Tibial artery (tissue), 4 donors: ENCODE results near the gene SORCS1.

Source experiments
- DNase-seq, 2 donors: peaks; one replicate each; pipeline ENCODE4 v3.0.0-alpha.2; 2019
- H3K27ac ChIP-seq, 2 donors: fragments of 200-600 bp; sonication (generic) in 1 of 2; 1 replicate in 1 of 2; 2 replicates in 1 of 2; pipeline ENCODE4 v1.5.1; 2018 to 2019; ENCODE audit warnings: mild to moderate bottlenecking in 1 of 2
- H3K27me3 ChIP-seq, 2 donors: fragments of 200-600 bp; sonication (generic) in 1 of 2; one replicate each; pipeline versions ENCODE4 v1.5.1 to v1.6.0; 2016 to 2019
- H3K36me3 ChIP-seq, 3 donors: fragments of 200-600 bp; sonication (generic) in 2 of 3; one replicate each; pipeline ENCODE4 v1.5.1; 2016 to 2019; ENCODE audit warnings: mild to moderate bottlenecking in 2 of 3
- H3K4me1 ChIP-seq, 4 donors: fragments of 200-600 bp; sonication (generic) in 2 of 4; 1 replicate in 3 of 4; 2 replicates in 1 of 4; pipeline ENCODE4 v1.5.1; 2016 to 2019
- H3K4me3 ChIP-seq, 2 donors: fragments of 200-600 bp; sonication (generic) in 1 of 2; 1 replicate in 1 of 2; 2 replicates in 1 of 2; pipeline ENCODE4 v1.5.1; 2018 to 2019; ENCODE audit warnings: mild to moderate bottlenecking in 2 of 2
- H3K9me3 ChIP-seq, 3 donors: fragments of 200-600 bp; sonication (generic) in 1 of 3; one replicate each; pipeline ENCODE4 v1.5.1; 2016 to 2019
- intact Hi-C: fragments of 100-400 bp; cut with DNase I; formaldehyde crosslinking; loops from one replicate; pipeline ENCODE4 v1.15.0; 2023; ENCODE audit warnings: low total_unique reads
- TF ChIP-seq, protein P1 (sequence below), 2 experiments: fragments of 200-600 bp in 1 of 2; fragments of 450-650 bp in 1 of 2; IDR thresholded peaks; one replicate each; pipeline ENCODE4 v1.5.1; 2017 to 2019; ENCODE audit warnings: antibody characterized with exemption in 2 of 2, mild to moderate bottlenecking in 1 of 2, moderate library complexity in 1 of 2

The SORCS1 gene

DNA sequence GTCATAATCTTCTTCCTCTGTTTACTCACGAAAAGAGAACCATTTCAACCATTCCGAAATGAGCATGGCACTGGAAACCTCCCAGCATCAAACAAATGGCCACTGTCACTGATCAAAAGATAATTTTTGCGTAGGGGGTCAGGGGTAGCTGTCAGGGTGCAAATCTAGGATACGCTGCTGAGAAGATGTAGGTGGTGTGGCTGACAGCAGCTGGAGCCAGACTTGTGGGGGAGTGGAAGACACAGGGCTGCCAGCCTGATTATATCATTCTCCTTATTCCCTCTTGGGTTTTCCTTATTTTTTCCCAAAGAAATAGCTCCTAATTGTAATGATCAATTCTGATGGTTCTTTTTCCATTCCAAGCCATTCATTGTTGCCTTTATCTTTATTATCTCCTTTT lies 266.1 kb downstream of the SORCS1 start:
- intact Hi-C loops = no loop called here
- DNase-seq = no peak
- no peak overlapping the region for H3K27ac ChIP-seq
- TF ChIP-seq, protein P1, sequence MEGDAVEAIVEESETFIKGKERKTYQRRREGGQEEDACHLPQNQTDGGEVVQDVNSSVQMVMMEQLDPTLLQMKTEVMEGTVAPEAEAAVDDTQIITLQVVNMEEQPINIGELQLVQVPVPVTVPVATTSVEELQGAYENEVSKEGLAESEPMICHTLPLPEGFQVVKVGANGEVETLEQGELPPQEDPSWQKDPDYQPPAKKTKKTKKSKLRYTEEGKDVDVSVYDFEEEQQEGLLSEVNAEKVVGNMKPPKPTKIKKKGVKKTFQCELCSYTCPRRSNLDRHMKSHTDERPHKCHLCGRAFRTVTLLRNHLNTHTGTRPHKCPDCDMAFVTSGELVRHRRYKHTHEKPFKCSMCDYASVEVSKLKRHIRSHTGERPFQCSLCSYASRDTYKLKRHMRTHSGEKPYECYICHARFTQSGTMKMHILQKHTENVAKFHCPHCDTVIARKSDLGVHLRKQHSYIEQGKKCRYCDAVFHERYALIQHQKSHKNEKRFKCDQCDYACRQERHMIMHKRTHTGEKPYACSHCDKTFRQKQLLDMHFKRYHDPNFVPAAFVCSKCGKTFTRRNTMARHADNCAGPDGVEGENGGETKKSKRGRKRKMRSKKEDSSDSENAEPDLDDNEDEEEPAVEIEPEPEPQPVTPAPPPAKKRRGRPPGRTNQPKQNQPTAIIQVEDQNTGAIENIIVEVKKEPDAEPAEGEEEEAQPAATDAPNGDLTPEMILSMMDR (IDR thresholded peaks at IDR 0.05) = no peak
- no peak overlapping the region for H3K4me3 ChIP-seq
- H3K27me3 ChIP-seq = no peaks in the 10 kb centered on the region
- H3K36me3 ChIP-seq = no peaks in the 10 kb centered on the region
- no peaks in the 10 kb centered on the region for H3K9me3 ChIP-seq
- H3K4me1 ChIP-seq = no peaks in the 10 kb centered on the region

DNA sequence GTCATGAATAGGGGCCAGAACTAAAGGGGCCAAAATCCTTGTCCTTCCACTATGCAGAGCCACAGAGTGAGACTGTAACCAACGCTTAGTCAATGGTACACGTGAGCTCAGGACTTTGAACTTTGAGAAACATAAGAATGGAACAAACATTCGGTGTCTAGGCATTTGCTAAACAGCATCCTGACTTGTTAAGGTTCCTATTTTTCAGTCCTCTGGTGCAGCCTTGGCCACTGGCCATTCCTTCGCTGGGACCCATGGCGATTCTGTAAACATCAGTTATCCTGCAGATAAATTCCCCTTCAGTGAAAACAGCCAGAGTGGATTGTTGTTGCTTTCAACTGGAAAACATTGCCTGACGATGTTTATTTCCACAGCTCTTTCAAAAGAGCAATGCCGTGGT lies 266.8 kb downstream of the SORCS1 start:
- Histone ChIP-seq H3K9me3 (no peaks in the 10 kb centered on the region), H3K4me3 (no peak overlapping the region), H3K4me1 (no peaks in the 10 kb centered on the region), H3K27ac (no peak overlapping the region), H3K36me3 (no peaks in the 10 kb centered on the region), H3K27me3 (no peaks in the 10 kb centered on the region)
- TF ChIP-seq, protein P1 (IDR thresholded peaks at IDR 0.05) = no peak
- no peak for DNase-seq
- intact Hi-C loops = no loop called here

DNA sequence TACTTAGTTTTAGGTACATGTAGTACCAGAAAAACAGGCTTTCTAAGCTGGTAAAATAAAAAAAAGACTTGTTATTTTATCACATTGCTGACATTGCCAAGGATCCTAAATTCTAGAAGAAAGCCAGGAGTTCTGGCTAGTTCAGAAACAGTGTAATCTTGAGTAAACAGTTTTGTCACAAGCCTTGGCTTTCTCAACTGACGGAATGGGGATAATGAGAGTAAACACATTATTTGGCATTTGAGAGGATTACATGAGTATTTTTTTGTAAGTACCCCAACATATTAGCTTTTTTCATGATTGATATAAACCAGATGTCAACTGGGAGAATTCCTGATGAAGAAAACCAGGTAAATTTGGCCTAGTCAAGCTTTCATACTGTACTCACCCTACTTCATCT lies 269.8 kb downstream of the SORCS1 start:
- H3K4me3 ChIP-seq = no peak overlapping the region
- H3K27ac ChIP-seq = no peak overlapping the region
- no peaks in the 10 kb centered on the region for H3K4me1 ChIP-seq
- H3K9me3 ChIP-seq = no peaks in the 10 kb centered on the region
- TF ChIP-seq, protein P1 (IDR thresholded peaks at IDR 0.05) = no peak
- DNase-seq = no peak
- intact Hi-C loops = no loop called here
- no peaks in the 10 kb centered on the region for H3K36me3 ChIP-seq
- no peaks in the 10 kb centered on the region for H3K27me3 ChIP-seq

DNA sequence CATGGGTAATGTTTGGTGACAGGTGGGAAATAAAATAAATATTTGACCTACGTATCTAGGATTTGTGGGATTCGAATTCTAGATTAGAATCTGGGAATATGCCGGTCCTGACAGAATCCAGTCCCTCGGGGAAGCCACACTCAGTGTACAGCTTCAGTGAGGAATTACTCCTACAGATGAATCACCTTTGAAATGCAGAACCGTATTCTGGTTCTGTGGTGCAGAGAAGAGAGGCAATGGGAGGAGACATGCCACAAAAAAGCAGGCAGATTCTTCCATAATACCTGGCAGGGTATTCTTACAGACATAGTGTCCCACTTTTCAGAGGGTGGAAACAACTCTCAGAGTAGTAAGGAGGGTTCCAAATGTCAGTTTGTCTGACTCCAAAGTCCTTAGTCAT lies 286.9 kb downstream of the SORCS1 start:
- no peak for DNase-seq
- H3K36me3 ChIP-seq = no peaks in the 10 kb centered on the region
- no peak overlapping the region for H3K4me3 ChIP-seq
- no peak overlapping the region for H3K27ac ChIP-seq
- no peaks in the 10 kb centered on the region for H3K27me3 ChIP-seq
- intact Hi-C loops = no loop called here
- TF ChIP-seq, protein P1 (IDR thresholded peaks at IDR 0.05) = no peak
- H3K4me1 ChIP-seq = no peaks in the 10 kb centered on the region
- no peaks in the 10 kb centered on the region for H3K9me3 ChIP-seq

GRCh38 chr10:106874604-106874889 lies 290.0 kb downstream of the SORCS1 start:
- no peaks in the 10 kb centered on the region for H3K4me1 ChIP-seq
- H3K36me3 ChIP-seq = no peaks in the 10 kb centered on the region
- TF ChIP-seq, protein P1 (IDR thresholded peaks at IDR 0.05) = no peak
- intact Hi-C loops = no loop called here
- H3K27me3 ChIP-seq = no peaks in the 10 kb centered on the region
- no peak overlapping the region for H3K27ac ChIP-seq
- no peak overlapping the region for H3K4me3 ChIP-seq
- H3K9me3 ChIP-seq = no peaks in the 10 kb centered on the region
- DNase-seq = no peak

GRCh38 chr10:106873770-106874603 lies 290.5 kb downstream of the SORCS1 start:
- no peaks in the 10 kb centered on the region for H3K36me3 ChIP-seq
- no peaks in the 10 kb centered on the region for H3K27me3 ChIP-seq
- TF ChIP-seq, protein P1 (IDR thresholded peaks at IDR 0.05) = no peak
- H3K4me3 ChIP-seq = no peak overlapping the region
- H3K4me1 ChIP-seq = no peaks in the 10 kb centered on the region
- no peak overlapping the region for H3K27ac ChIP-seq
- H3K9me3 ChIP-seq = no peaks in the 10 kb centered on the region
- no peak for DNase-seq
- intact Hi-C loops = no loop called here
